ENCODE data around the gene ARFGEF3. TPM values are rescaled to one million over a fixed set of nuclear protein-coding genes. Genes with fewer than 3 reads are reported as not detected.

Gene ARFGEF3
- total RNA-seq, 4 donors from 2014 or later, result 1.2 to 3.3 (median 2.2) TPM

DNA sequence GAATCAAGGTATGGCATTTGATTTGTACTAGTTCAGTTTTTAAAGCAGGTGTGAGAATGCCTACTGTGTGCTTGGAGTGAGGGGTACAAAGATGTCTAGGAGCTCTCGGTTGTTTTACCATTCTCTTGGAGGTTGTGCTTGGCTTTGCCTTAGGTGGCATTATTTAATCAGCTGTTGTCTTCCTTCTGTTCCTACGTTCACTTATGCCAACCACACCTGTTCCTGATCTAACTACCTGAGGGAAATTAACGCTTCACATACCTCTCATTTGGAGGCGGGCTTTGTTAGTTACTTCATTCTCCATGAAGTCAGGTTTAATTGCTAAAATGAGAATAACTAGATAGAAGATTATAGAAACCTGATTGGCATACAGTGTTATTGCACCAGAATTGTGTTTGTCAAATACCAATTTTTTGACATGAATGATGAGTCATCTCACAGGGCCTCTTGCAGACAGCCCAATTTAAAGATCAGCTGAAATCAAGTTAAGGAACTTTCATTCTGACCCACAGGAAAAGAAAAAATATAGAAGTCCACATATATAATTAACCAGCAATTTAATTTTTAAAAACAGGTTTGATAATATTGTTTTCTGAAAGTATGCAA is 81.4 kb downstream of the ARFGEF3 start:
- DNase-seq (ENCODE audit: extremely low spot score), result no peak
- H3K27ac ChIP-seq (replicated peaks in 1 of 4), result no peak overlapping the region
- no peaks in the 10 kb centered on the region for H3K27me3 ChIP-seq
- no peak for TF ChIP-seq POLR2AphosphoS5 (IDR thresholded peaks at IDR 0.05)
- no peak for TF ChIP-seq EP300 (IDR thresholded peaks at IDR 0.05)
- no peak for TF ChIP-seq POLR2A (IDR thresholded peaks at IDR 0.05; ENCODE audit: low read depth)
- TF ChIP-seq, protein P1, sequence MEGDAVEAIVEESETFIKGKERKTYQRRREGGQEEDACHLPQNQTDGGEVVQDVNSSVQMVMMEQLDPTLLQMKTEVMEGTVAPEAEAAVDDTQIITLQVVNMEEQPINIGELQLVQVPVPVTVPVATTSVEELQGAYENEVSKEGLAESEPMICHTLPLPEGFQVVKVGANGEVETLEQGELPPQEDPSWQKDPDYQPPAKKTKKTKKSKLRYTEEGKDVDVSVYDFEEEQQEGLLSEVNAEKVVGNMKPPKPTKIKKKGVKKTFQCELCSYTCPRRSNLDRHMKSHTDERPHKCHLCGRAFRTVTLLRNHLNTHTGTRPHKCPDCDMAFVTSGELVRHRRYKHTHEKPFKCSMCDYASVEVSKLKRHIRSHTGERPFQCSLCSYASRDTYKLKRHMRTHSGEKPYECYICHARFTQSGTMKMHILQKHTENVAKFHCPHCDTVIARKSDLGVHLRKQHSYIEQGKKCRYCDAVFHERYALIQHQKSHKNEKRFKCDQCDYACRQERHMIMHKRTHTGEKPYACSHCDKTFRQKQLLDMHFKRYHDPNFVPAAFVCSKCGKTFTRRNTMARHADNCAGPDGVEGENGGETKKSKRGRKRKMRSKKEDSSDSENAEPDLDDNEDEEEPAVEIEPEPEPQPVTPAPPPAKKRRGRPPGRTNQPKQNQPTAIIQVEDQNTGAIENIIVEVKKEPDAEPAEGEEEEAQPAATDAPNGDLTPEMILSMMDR (IDR thresholded peaks at IDR 0.05), result no peak
- intact Hi-C loops (cut with DNase I), result no loop called here
- H3K4me3 ChIP-seq, result no peak overlapping the region
- no peaks in the 10 kb centered on the region for H3K36me3 ChIP-seq
- H3K4me1 ChIP-seq, result no peaks in the 10 kb centered on the region
- 95% methylated on average over 4 of the region's 4 CpGs for WGBS
- H3K9me3 ChIP-seq, result no peaks in the 10 kb centered on the region

DNA sequence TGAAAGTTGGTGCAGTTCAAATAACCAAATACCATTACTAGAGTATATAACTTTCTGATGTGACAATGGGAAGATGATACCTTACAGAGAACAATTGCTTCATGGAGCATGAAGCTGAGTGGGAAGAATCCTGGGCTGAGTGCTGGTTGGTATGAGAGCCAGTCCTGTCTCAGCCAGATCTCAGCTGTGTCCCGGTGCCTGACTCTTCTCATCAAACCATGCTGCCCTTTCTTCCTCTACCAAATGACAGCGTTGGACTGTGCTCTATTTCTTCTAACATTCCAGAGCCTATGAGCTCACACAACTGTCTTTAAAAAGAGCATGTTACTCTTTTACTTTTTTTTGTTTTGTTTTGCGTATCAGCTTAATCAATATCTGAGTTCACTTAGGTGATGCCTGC is 84.0 kb downstream of the ARFGEF3 start:
- no peak for DNase-seq (ENCODE audit: extremely low spot score)
- no peaks in the 10 kb centered on the region for H3K36me3 ChIP-seq
- no peak overlapping the region for H3K27ac ChIP-seq (replicated peaks in 1 of 4)
- H3K4me1 ChIP-seq, result peaks cover 0 to 4% (median 0%) of the 10 kb centered on the region in 4 donors
- H3K9me3 ChIP-seq, result no peaks in the 10 kb centered on the region
- intact Hi-C loops (cut with DNase I), result no loop called here
- TF ChIP-seq POLR2AphosphoS5 (IDR thresholded peaks at IDR 0.05), result no peak
- TF ChIP-seq POLR2A (IDR thresholded peaks at IDR 0.05; ENCODE audit: low read depth), result no peak
- TF ChIP-seq, protein P1 (IDR thresholded peaks at IDR 0.05), result no peak
- no peak for TF ChIP-seq EP300 (IDR thresholded peaks at IDR 0.05)
- H3K4me3 ChIP-seq, result no peak overlapping the region
- no peaks in the 10 kb centered on the region for H3K27me3 ChIP-seq
- WGBS, result 89% methylated on average over 3 of the region's 3 CpGs

DNA sequence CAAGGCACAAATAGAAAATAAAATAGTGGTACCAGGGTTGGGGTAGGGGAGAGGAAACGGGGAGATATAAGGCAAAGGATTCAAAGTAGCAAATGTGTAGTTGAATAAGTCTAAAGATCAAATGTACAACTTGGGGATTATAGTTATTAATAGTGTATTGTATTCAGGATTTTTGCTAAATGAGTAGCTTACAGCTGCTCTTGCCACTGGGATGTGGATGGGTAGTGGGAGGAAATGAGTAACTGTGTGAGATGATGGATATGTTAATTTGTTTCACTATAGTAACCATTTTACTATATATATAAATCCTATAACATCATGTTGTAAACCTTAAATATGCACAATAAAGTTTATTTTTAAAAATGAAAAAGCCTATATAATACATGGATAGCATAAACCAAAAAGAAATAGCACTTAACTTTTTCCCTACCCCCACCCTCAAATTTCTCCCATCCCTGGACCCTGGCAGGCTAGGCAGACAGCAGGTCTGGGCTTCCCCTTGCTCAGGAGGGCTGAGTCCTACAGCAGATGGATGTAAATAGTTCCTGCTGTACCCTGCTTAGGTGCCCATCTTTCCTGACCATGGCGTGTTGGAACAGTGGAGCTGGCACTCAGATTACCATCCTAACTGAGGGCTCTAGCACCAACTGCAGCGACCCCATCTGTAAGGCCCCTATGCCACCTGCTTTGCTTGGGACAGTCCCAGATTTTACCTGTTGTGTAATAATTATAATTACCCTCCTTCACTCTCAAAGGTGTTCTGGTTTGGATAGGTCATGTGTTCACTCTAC is 85.1 kb downstream of the ARFGEF3 start:
- Histone ChIP-seq H3K27me3 (no peaks in the 10 kb centered on the region), H3K9me3 (no peaks in the 10 kb centered on the region), H3K36me3 (no peaks in the 10 kb centered on the region), H3K4me3 (no peak overlapping the region), H3K4me1 (peaks cover 0 to 6% (median 0%) of the 10 kb centered on the region in 4 donors), H3K27ac (replicated peaks in 1 of 4) (no peak overlapping the region)
- no peak for DNase-seq (ENCODE audit: extremely low spot score)
- TF ChIP-seq, protein P1 (IDR thresholded peaks at IDR 0.05), result no peak
- TF ChIP-seq EP300 (IDR thresholded peaks at IDR 0.05), result no peak
- TF ChIP-seq POLR2AphosphoS5 (IDR thresholded peaks at IDR 0.05), result no peak
- 96% methylated on average over 3 of the region's 3 CpGs for WGBS
- intact Hi-C loops (cut with DNase I), result no loop called here

DNA sequence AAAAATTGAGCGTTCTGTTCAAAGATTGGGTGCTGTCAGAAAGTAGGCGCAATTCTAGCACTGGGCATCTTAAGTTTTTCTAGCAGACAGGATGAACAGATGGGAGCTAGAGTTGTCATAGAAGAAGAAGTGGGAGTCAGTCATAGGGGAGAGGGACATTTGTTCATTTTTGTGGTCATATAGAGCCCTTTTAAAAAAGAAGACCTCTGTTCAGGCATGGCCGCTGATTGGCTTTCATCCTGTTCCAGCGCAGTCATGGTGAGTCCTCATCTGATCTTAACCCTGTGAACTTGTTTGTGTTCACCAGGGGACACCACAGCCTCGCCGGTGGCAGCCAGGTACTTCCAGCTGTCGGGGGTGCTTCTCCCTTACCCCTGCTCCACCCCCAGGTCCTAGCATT is 86.3 kb downstream of the ARFGEF3 start:
- H3K27me3 ChIP-seq, result no peaks in the 10 kb centered on the region
- TF ChIP-seq POLR2A (IDR thresholded peaks at IDR 0.05; ENCODE audit: low read depth), result no peak
- TF ChIP-seq POLR2AphosphoS5 (IDR thresholded peaks at IDR 0.05), result no peak
- TF ChIP-seq EP300 (IDR thresholded peaks at IDR 0.05), result no peak
- TF ChIP-seq, protein P1 (IDR thresholded peaks at IDR 0.05), result no peak
- no peaks in the 10 kb centered on the region for H3K9me3 ChIP-seq
- no peak overlapping the region for H3K4me3 ChIP-seq
- intact Hi-C loops (cut with DNase I), result no loop called here
- DNase-seq (ENCODE audit: extremely low spot score), result no peak
- H3K27ac ChIP-seq (replicated peaks in 1 of 4), result no peak overlapping the region
- no peaks in the 10 kb centered on the region for H3K36me3 ChIP-seq
- H3K4me1 ChIP-seq, result peaks cover 0 to 6% (median 0%) of the 10 kb centered on the region in 4 donors
- 88% methylated on average over 7 of the region's 7 CpGs for WGBS
